ENCODE measurements around the gene DBNDD2. TPM values are rescaled to one million over a fixed set of nuclear protein-coding genes. Genes with fewer than 3 reads are reported as not detected.
A peak's percentile ranks its signal among the peaks of the same experiment; 100 is the strongest.

DBNDD2 gene
- total and polyA plus RNA-seq, 2 donors (not counting 1 experiment from before 2014, with no cell fraction given) = 4.8 to 51.8 TPM

DNA sequence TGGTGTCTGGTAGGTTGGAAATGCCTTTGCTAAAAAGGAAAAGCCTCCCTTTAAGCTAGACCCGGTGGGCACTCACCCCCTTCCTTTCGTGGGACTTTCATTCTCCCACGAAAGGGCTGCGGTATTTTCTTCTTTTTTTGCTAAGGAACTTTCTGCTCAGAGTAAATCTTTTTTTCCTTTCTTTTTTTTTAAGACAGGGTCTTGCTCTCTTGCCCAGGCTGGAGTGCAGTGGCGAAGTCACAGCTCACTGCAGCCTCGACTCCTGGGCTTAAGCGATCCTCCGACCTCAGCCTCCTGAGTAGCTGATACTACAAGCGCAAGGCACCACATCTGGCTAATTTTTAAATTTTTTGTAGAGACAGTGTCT, 34.0 kb upstream of the DBNDD2 start:
- TF ChIP-seq EZH2 (IDR thresholded peaks at IDR 0.05; ENCODE audit: low read length, missing control alignments) (no peak), CTCF (conservative IDR thresholded peaks at IDR 0.05 in 1 of 2, IDR thresholded peaks at IDR 0.05 in 1 of 2; ENCODE audit: low read depth in 1 of 2, low read length in 2 of 2) (no peak)
- H3K4me1 ChIP-seq (ENCODE audit: control insufficient read depth, extremely low read depth, insufficient read depth, low read length) = peaks cover 2% of the 10 kb centered on the region
- no peaks in the 10 kb centered on the region for H4K20me1 ChIP-seq (ENCODE audit: control insufficient read depth, extremely low read depth, insufficient read depth, low read length)
- H2AFZ ChIP-seq (ENCODE audit: low read length) = no peak overlapping the region
- H3K27me3 ChIP-seq (ENCODE audit: control insufficient read depth, insufficient read depth, low read length) = no peaks in the 10 kb centered on the region
- peak overlapping the region in 1 of 4 experiments; percentile 55 for H3K4me3 ChIP-seq (replicated peaks in 1 of 4; ENCODE audit: control extremely low read depth in 1 of 4, insufficient read depth in 1 of 4, low read depth in 3 of 4, low read length in 4 of 4)
- no peaks in the 10 kb centered on the region for H3K36me3 ChIP-seq (ENCODE audit: control insufficient read depth, insufficient read depth, low read length)
- no peaks in the 10 kb centered on the region for H3K79me2 ChIP-seq (ENCODE audit: control insufficient read depth, insufficient read depth, low read length)
- no peak for DNase-seq (ENCODE audit: low read depth in 2 of 2)
- no peak overlapping the region for H3K9ac ChIP-seq (ENCODE audit: insufficient read depth, low read length)
- peak overlapping the region; percentile 94 for H3K4me2 ChIP-seq (ENCODE audit: extremely low read depth, insufficient read depth, low read length)
- no peak overlapping the region for H3K27ac ChIP-seq (ENCODE audit: insufficient read depth, low read length)
- H3K9me3 ChIP-seq (ENCODE audit: control insufficient read depth, insufficient read depth, low read depth, low read length) = no peaks in the 10 kb centered on the region

- H2AFZ ChIP-seq (ENCODE audit: low read length) = no peak overlapping the region
- H3K4me2 ChIP-seq (ENCODE audit: extremely low read depth, insufficient read depth, low read length) = no peak overlapping the region
- peaks cover 2% of the 10 kb centered on the region for H3K4me1 ChIP-seq (ENCODE audit: control insufficient read depth, extremely low read depth, insufficient read depth, low read length)
- no peaks in the 10 kb centered on the region for H3K36me3 ChIP-seq (ENCODE audit: control insufficient read depth, insufficient read depth, low read length)
- DNase-seq (ENCODE audit: low read depth in 2 of 2) = no peak
- no peaks in the 10 kb centered on the region for H3K9me3 ChIP-seq (ENCODE audit: control insufficient read depth, insufficient read depth, low read depth, low read length)
- H3K27ac ChIP-seq (ENCODE audit: insufficient read depth, low read length) = no peak overlapping the region
- H3K79me2 ChIP-seq (ENCODE audit: control insufficient read depth, insufficient read depth, low read length) = no peaks in the 10 kb centered on the region
- H3K9ac ChIP-seq (ENCODE audit: insufficient read depth, low read length) = no peak overlapping the region
- H3K27me3 ChIP-seq (ENCODE audit: control insufficient read depth, insufficient read depth, low read length) = no peaks in the 10 kb centered on the region
- TF ChIP-seq EZH2 (IDR thresholded peaks at IDR 0.05; ENCODE audit: low read length, missing control alignments) = no peak
- TF ChIP-seq CTCF (conservative IDR thresholded peaks at IDR 0.05 in 1 of 2, IDR thresholded peaks at IDR 0.05 in 1 of 2; ENCODE audit: low read depth in 1 of 2, low read length in 2 of 2) = no peak
- no peaks in the 10 kb centered on the region for H4K20me1 ChIP-seq (ENCODE audit: control insufficient read depth, extremely low read depth, insufficient read depth, low read length)
- no peak overlapping the region for H3K4me3 ChIP-seq (replicated peaks in 1 of 4; ENCODE audit: control extremely low read depth in 1 of 4, insufficient read depth in 1 of 4, low read depth in 3 of 4, low read length in 4 of 4)
Measured at GRCh38 chr20:45374966-45375365, 33.1 kb upstream of the DBNDD2 start.

GRCh38 chr20:45377269-45377668, 30.8 kb upstream of the DBNDD2 start:
- Histone ChIP-seq H3K4me3 (replicated peaks in 1 of 4; ENCODE audit: control extremely low read depth in 1 of 4, insufficient read depth in 1 of 4, low read depth in 3 of 4, low read length in 4 of 4) (no peak overlapping the region), H3K79me2 (ENCODE audit: control insufficient read depth, insufficient read depth, low read length) (no peaks in the 10 kb centered on the region)
- TF ChIP-seq CTCF (conservative IDR thresholded peaks at IDR 0.05 in 1 of 2, IDR thresholded peaks at IDR 0.05 in 1 of 2; ENCODE audit: low read depth in 1 of 2, low read length in 2 of 2) = no peak
- no peak for TF ChIP-seq EZH2 (IDR thresholded peaks at IDR 0.05; ENCODE audit: low read length, missing control alignments)

More at GRCh38 chr20:45377269-45377668, 30.8 kb upstream of the DBNDD2 start:
- no peak overlapping the region for H3K27ac ChIP-seq (ENCODE audit: insufficient read depth, low read length)
- no peaks in the 10 kb centered on the region for H3K36me3 ChIP-seq (ENCODE audit: control insufficient read depth, insufficient read depth, low read length)
- H3K4me2 ChIP-seq (ENCODE audit: extremely low read depth, insufficient read depth, low read length) = no peak overlapping the region
- H2AFZ ChIP-seq (ENCODE audit: low read length) = no peak overlapping the region
- H3K4me1 ChIP-seq (ENCODE audit: control insufficient read depth, extremely low read depth, insufficient read depth, low read length) = peaks cover 2% of the 10 kb centered on the region
- no peak for DNase-seq (ENCODE audit: low read depth in 2 of 2)
- no peaks in the 10 kb centered on the region for H3K9me3 ChIP-seq (ENCODE audit: control insufficient read depth, insufficient read depth, low read depth, low read length)
- no peaks in the 10 kb centered on the region for H4K20me1 ChIP-seq (ENCODE audit: control insufficient read depth, extremely low read depth, insufficient read depth, low read length)
- H3K27me3 ChIP-seq (ENCODE audit: control insufficient read depth, insufficient read depth, low read length) = no peaks in the 10 kb centered on the region
- no peak overlapping the region for H3K9ac ChIP-seq (ENCODE audit: insufficient read depth, low read length)
